M059J (cell line): ENCODE measurements around the gene DFFB. TPM values are rescaled to one million over a fixed set of nuclear protein-coding genes. Genes with fewer than 3 reads are reported as not detected.
A peak's percentile ranks its signal among the peaks of the same experiment; 100 is the strongest.

Experiments
- DNase-seq: peaks from one replicate; pipeline ENCODE4 v3.0.0-alpha.2; 2012; ENCODE audit warnings: low read depth
- total RNA-seq: library from RNA; depleted of rRNA; stranded (reverse); fragments of >200 nt; shearing (Covaris generic); gene quantifications from 2 replicates; pipeline ENCODE4 v1.2.3, GENCODE V29; 2014

DFFB gene
- total RNA-seq, 1 experiment from 2014 or later, result 8.6 TPM

- DNase-seq, result no peak
Observed at GRCh38 chr1:3831689-3832088, 25.6 kb upstream of the DFFB start.

- no peak for DNase-seq
Observed at GRCh38 chr1:3834701-3835100, 22.6 kb upstream of the DFFB start.

GRCh38 chr1:3836421-3836820, 20.9 kb upstream of the DFFB start:
- DNase-seq, result no peak

GRCh38 chr1:3837200-3837599, 20.1 kb upstream of the DFFB start:
- no peak for DNase-seq

GRCh38 chr1:3837685-3838084, 19.6 kb upstream of the DFFB start:
- DNase-seq, result no peak

- DNase-seq, result no peak
Observed at GRCh38 chr1:3838788-3839187, 18.5 kb upstream of the DFFB start.

- no peak for DNase-seq
Observed at GRCh38 chr1:3841491-3841890, 15.8 kb upstream of the DFFB start.

GRCh38 chr1:3842912-3843311, 14.4 kb upstream of the DFFB start:
- no peak for DNase-seq

- DNase-seq, result no peak
Observed at GRCh38 chr1:3846541-3846940, 10.7 kb upstream of the DFFB start.

- DNase-seq, result no peak
Observed at GRCh38 chr1:3847081-3847480, 10.2 kb upstream of the DFFB start.

- no peak for DNase-seq
Observed at GRCh38 chr1:3850857-3851256, 6.4 kb upstream of the DFFB start.

GRCh38 chr1:3851292-3851691, 6.0 kb upstream of the DFFB start:
- no peak for DNase-seq

- no peak for DNase-seq
Observed at GRCh38 chr1:3852091-3852490, 5.2 kb upstream of the DFFB start.

- DNase-seq, result no peak
Observed at GRCh38 chr1:3852711-3853485, 4.4 kb upstream of the DFFB start.

- no peak for DNase-seq
Observed at GRCh38 chr1:3857791-3858129, 484 bp downstream of the DFFB start.

- DNase-seq, result peak; percentile 5
Observed at GRCh38 chr1:3858231-3858981, 1.1 kb downstream of the DFFB start.

GRCh38 chr1:3863231-3863935, 6.1 kb downstream of the DFFB start:
- DNase-seq, result no peak

- DNase-seq, result no peak
Observed at GRCh38 chr1:3864884-3865283, 7.6 kb downstream of the DFFB start.

GRCh38 chr1:3865606-3866160, 8.4 kb downstream of the DFFB start:
- no peak for DNase-seq

GRCh38 chr1:3868464-3869006, 11.3 kb downstream of the DFFB start:
- no peak for DNase-seq

- DNase-seq, result no peak
Observed at GRCh38 chr1:3869751-3870301, 12.6 kb downstream of the DFFB start.

- DNase-seq, result no peak
Observed at GRCh38 chr1:3871451-3871805, 14.2 kb downstream of the DFFB start.
